ENCODE data around the gene DYNC1I2. TPM values are rescaled to one million over a fixed set of nuclear protein-coding genes. Genes with fewer than 3 reads are reported as not detected.
A peak's percentile ranks its signal among the peaks of the same experiment; 100 is the strongest.

DYNC1I2 gene
- 10 to 100 TPM; 39.9 to 40.0 TPM for total RNA-seq

DNA sequence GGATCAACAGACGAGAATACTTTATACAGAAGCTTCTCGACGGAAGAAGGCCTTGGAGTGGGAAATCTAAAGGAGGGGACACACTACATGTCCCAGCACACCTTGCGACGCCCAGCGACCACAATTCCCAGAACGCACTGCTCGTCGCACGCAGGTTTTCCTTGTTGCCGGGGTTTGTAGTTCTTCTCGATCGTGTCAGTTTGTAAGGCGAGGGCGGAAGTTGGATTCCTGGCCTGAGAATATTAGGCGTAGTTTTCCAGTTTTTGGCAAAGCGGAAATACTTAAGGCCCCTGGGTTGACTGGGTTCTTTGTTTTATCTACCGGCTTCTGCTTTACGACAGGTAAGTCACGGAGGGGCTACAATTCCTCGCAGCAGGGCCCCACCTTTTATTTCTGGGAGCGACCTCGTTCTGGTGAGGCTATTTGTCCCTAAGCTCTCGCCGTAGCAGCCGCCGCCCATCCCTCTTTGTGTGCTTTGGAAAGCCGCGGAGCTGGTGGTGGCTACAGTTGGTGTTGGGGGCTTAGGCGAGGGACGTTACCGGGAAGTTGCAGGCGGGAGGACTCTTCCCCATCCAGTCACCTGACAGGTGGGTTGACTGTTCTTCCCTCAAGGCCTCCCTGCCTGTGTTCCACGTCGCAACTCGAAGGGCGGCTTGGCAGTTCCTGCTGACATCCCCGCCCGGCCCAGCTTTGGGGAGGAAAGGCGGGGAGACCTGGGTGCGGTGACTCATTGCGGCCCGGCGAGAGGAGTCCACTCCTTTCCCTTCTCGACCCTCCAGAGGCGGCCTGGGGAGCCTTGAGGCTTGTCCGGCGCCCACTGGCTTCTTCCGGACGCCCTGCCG lies at the start of gene DYNC1I2:
Gene DYNC1I2 (plus strand): TSS at position 183 of the 842 bp plus-strand sequence. CDS start 2,687 bp downstream, outside the sequence.
- intact Hi-C loops (cut with micrococcal nuclease), result loop anchor here (2.0 kb wide), 1 partner anchor 21 kb away; no protein-coding TSS in a partner anchor
- DNase-seq, result peak; percentile 83
- TF ChIP-seq, protein P1, sequence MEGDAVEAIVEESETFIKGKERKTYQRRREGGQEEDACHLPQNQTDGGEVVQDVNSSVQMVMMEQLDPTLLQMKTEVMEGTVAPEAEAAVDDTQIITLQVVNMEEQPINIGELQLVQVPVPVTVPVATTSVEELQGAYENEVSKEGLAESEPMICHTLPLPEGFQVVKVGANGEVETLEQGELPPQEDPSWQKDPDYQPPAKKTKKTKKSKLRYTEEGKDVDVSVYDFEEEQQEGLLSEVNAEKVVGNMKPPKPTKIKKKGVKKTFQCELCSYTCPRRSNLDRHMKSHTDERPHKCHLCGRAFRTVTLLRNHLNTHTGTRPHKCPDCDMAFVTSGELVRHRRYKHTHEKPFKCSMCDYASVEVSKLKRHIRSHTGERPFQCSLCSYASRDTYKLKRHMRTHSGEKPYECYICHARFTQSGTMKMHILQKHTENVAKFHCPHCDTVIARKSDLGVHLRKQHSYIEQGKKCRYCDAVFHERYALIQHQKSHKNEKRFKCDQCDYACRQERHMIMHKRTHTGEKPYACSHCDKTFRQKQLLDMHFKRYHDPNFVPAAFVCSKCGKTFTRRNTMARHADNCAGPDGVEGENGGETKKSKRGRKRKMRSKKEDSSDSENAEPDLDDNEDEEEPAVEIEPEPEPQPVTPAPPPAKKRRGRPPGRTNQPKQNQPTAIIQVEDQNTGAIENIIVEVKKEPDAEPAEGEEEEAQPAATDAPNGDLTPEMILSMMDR (IDR thresholded peaks at IDR 0.05), result no peak
- CTCF ChIA-PET, result interaction anchor here (0.9 to 3.5 kb wide), 8 partner anchors 8 to 440 kb away, joined by 3 to 17 read pairs (median 4); no protein-coding TSS in a partner anchor
- H3K36me3 Mint-ChIP-seq (ENCODE audit: low read depth), result peaks cover 8% of the 10 kb centered on the region
- H3K27me3 Mint-ChIP-seq, result no peaks in the 10 kb centered on the region
- peaks cover 17% of the 10 kb centered on the region for H3K4me1 Mint-ChIP-seq (ENCODE audit: low read depth)
- POLR2A ChIA-PET, result no interaction called here
- H3K4me3 Mint-ChIP-seq, result peak within 1 kb of the TSS; percentile 89
- H3K27ac Mint-ChIP-seq, result peak within 1 kb of the TSS; percentile 88
- peak; percentile 85 for ATAC-seq
- H3K9me3 Mint-ChIP-seq, result no peaks in the 10 kb centered on the region

DNA sequence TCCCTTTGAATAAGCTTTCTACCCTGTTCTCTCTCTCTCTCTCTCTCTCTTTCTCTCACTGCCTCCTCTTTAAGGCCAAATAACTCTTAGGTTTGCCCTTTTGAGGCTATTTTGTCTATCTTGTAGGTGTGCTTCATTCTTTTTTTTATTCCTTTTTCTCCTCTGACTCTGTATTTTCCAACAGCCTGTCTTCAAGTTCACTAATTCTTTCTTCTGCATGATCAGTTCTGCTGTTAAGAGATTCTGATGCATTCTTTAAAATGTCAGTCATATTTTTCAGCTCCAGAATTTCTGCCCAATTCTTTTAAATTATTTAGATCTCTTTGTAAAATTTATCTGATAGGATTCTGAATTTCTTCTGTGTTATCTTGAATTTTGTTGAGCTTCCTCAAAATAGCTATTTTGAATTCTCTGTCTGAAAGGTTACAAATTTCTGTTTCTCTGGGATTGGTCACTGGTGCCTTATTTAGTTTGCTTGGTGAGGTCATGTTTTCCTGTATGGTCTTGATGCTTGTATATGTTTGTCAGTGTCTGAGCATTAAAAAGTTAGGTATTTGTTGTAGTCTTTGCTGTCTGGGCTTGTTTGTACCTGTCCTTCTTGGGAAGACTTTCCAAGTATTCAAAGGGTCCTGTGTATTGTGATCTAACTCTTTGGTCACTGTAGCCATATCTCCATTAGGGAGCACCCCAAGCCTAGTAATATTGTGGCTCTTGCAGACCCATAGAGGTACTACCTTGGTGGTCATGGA lies 35.4 kb upstream of the DYNC1I2 start:
- ChIA-PET POLR2A (no interaction called here), CTCF (no interaction called here)
- H3K9me3 Mint-ChIP-seq, result peaks cover 12% of the 10 kb centered on the region
- ATAC-seq (no peak), DNase-seq (no peak)
- H3K27me3 Mint-ChIP-seq, result peaks cover 27% of the 10 kb centered on the region
- intact Hi-C loops (cut with micrococcal nuclease), result no loop called here
- no peak overlapping the region for H3K27ac Mint-ChIP-seq
- H3K4me1 Mint-ChIP-seq (ENCODE audit: low read depth), result no peaks in the 10 kb centered on the region
- no peaks in the 10 kb centered on the region for H3K36me3 Mint-ChIP-seq (ENCODE audit: low read depth)
- H3K4me3 Mint-ChIP-seq, result no peak overlapping the region
- TF ChIP-seq, protein P1 (IDR thresholded peaks at IDR 0.05), result no peak

DNA sequence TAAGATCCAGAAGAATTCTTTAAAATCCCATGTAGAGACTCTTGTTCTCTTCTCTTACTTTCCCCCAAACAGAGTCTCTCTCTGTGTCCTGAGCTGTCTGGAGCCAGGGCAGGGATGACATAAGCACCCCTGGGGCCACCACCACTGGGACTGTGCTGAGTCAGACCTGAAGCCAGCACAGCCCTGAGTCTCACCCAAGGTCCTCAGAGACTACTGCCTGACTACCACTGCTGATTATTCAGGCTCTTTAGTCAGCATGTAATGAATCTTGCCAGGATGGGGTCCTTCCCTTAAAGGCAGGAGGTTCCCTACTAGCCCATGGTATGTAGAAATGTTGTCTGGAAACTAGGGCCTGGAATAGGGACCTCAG lies 34.9 kb upstream of the DYNC1I2 start:
- peaks cover 28% of the 10 kb centered on the region for H3K27me3 Mint-ChIP-seq
- no peak for ATAC-seq
- ChIA-PET POLR2A (no interaction called here), CTCF (interaction anchor here (0.8 kb wide), 1 partner anchor 17 kb away, joined by 3 read pairs; no protein-coding TSS in a partner anchor)
- H3K36me3 Mint-ChIP-seq (ENCODE audit: low read depth), result no peaks in the 10 kb centered on the region
- H3K4me3 Mint-ChIP-seq, result no peak overlapping the region
- no peak for DNase-seq
- no peak overlapping the region for H3K27ac Mint-ChIP-seq
- intact Hi-C loops (cut with micrococcal nuclease), result no loop called here
- no peaks in the 10 kb centered on the region for H3K4me1 Mint-ChIP-seq (ENCODE audit: low read depth)
- TF ChIP-seq, protein P1 (IDR thresholded peaks at IDR 0.05), result no peak
- H3K9me3 Mint-ChIP-seq, result peaks cover 12% of the 10 kb centered on the region

DNA sequence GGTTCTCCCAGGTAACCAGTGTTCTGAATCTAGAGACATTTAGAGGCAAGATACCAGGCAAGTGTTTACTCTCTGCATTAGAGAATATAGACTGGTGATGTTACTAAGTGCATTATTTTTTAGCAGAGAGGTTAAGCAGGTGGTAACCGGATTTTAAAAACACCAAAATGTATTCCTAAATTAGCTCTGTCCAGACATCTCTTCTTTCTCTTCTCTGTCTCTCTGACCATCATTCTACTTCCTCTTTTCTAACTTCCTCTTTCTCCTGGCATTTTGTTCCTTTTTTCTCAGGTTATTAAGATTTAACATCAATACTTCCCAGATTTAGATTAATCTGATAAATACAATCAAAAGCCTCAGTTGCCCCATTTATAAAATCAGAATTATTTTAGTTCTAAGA lies 31.7 kb upstream of the DYNC1I2 start:
- intact Hi-C loops (cut with micrococcal nuclease), result no loop called here
- TF ChIP-seq, protein P1 (IDR thresholded peaks at IDR 0.05), result no peak
- no peaks in the 10 kb centered on the region for H3K4me1 Mint-ChIP-seq (ENCODE audit: low read depth)
- H3K27ac Mint-ChIP-seq, result no peak overlapping the region
- peaks cover 22% of the 10 kb centered on the region for H3K27me3 Mint-ChIP-seq
- no peaks in the 10 kb centered on the region for H3K36me3 Mint-ChIP-seq (ENCODE audit: low read depth)
- ChIA-PET CTCF (no interaction called here), POLR2A (no interaction called here)
- DNase-seq, result no peak
- no peak for ATAC-seq
- H3K9me3 Mint-ChIP-seq, result peaks cover 7% of the 10 kb centered on the region
- no peak overlapping the region for H3K4me3 Mint-ChIP-seq

Measured in activated CD8-positive, alpha-beta T cell treated with anti-CD3 and anti-CD28 coated beads for 36 hours (primary cell).